H1 (cell line): Measurements from ENCODE around the gene ACSL6. TPM values are rescaled to one million over a fixed set of nuclear protein-coding genes. Genes with fewer than 3 reads are reported as not detected.

Experiments
- BCL11A ChIP-seq, 2 experiments: IDR thresholded peaks; one replicate each; pipeline ENCODE4 v1.6.1; 2011; ENCODE audit warnings: low read depth in 2 of 2, low read length in 2 of 2, mild to moderate bottlenecking in 2 of 2
- CEBPB ChIP-seq: IDR thresholded peaks from 2 replicates; pipeline ENCODE4 v1.6.1; 2012; ENCODE audit warnings: low read depth, low read length
- CHD1 ChIP-seq: IDR thresholded peaks from 2 replicates; pipeline ENCODE4 v1.6.1; 2012; ENCODE audit warnings: low read depth, low read length, improper control_type of control experiment
- CTBP2 ChIP-seq: IDR thresholded peaks from 2 replicates; pipeline ENCODE4 v1.7.0; 2011; ENCODE audit warnings: borderline replicate concordance, mild to moderate bottlenecking, moderate library complexity, mixed read lengths, low read length; ENCODE audit not compliant: insufficient read depth, insufficient read length
- EP300 ChIP-seq, 2 experiments: IDR thresholded peaks; 1 replicate in 1 of 2; 2 replicates in 1 of 2; pipeline ENCODE4 v1.6.1; 2011 to 2012; ENCODE audit warnings: low read depth in 2 of 2, low read length in 2 of 2, mild to moderate bottlenecking in 2 of 2, borderline replicate concordance in 1 of 2, inconsistent platforms in 1 of 2, moderate library complexity in 1 of 2
- JUND ChIP-seq: IDR thresholded peaks from 2 replicates; pipeline ENCODE4 v1.6.1; 2011; ENCODE audit warnings: mild to moderate bottlenecking, improper control_type of control experiment, low read length
- KDM4A ChIP-seq: IDR thresholded peaks from one replicate; pipeline ENCODE4 v1.7.1; 2012; ENCODE audit warnings: low read depth, mild to moderate bottlenecking, moderate library complexity, low read length, inconsistent platforms; ENCODE audit not compliant: severe bottlenecking
- MAFK ChIP-seq: IDR thresholded peaks from 2 replicates; pipeline ENCODE4 v1.6.1; 2012; ENCODE audit warnings: low read depth, mild to moderate bottlenecking, improper control_type of control experiment, low read length
- SP1 ChIP-seq: IDR thresholded peaks from 2 replicates; pipeline ENCODE4 v1.6.1; 2011; ENCODE audit warnings: low read depth, low read length
- SP2 ChIP-seq: IDR thresholded peaks from 2 replicates; pipeline ENCODE4 v1.6.1; 2012; ENCODE audit warnings: mild to moderate bottlenecking, low read length, inconsistent platforms
- TAF7 ChIP-seq: optimal IDR thresholded peaks from 2 replicates; pipeline ENCODE3; 2011; ENCODE audit warnings: low read depth, mild to moderate bottlenecking, inconsistent platforms, low read length, moderate library complexity, borderline replicate concordance
- TCF12 ChIP-seq: IDR thresholded peaks from 2 replicates; pipeline ENCODE4 v1.6.1; 2011; ENCODE audit warnings: low read depth, mild to moderate bottlenecking, low read length
- polyA plus RNA-seq, 7 experiments: library from polyadenylated mRNA; depleted of rRNA in 3 of 7; stranded (reverse) in 5 of 7; unstranded in 2 of 7; fragments of >200 nt in 5 of 7; fragments of 200-250 nt in 2 of 7; gene quantifications; 1 replicate in 5 of 7; 2 replicates in 1 of 7; 4 replicates in 1 of 7; pipeline versions ENCODE4 v1.2.1 to v1.2.3, GENCODE V29; 2011 to 2013; ENCODE audit warnings: missing spikeins in 2 of 7, mixed read lengths in 2 of 7
- total RNA-seq: library from RNA; stranded (reverse); fragmentation: NEBNext Ultra II Directional; extraction: Animal tissue kit (Norgen Biotek cat#: 25700); gene quantifications from 2 replicates; pipeline ENCODE4 v1.2.1, GENCODE V29; 2021
- TF ChIP-seq, protein P1 (sequence below): fragments of 300-600 bp; sonication (generic); IDR thresholded peaks from 2 replicates; pipeline ENCODE4 v1.7.1; 2012; ENCODE audit warnings: low read length, moderate library complexity, mild to moderate bottlenecking, inconsistent platforms; ENCODE audit not compliant: insufficient replicate concordance

The ACSL6 gene
- total and polyA plus RNA-seq, 2 of the 8 experiments (the other 6 are each of a cell fraction or from before 2014, with no cell fraction given): 2.3 to 2.4 TPM

DNA sequence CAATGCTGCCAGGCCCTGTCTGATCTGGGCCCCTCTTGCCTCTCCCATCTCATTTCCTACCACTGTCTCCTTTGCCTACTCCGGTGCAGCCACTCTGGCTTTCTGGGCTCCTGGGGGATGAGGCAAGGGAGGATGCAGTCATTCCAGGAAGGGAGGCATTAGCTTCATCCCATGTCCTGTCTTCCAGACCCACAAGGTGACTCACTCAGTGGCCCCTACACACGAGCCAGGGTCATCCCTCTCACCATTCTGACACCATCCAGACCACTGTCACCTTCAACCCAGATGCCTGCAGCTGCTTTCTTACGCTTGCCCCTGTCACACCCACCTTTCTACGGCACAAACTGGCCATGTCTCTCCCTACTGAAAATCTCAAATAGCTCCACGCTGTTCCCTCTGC lies 19.1 kb downstream of the ACSL6 start (continued):
- TF ChIP-seq, protein P1, sequence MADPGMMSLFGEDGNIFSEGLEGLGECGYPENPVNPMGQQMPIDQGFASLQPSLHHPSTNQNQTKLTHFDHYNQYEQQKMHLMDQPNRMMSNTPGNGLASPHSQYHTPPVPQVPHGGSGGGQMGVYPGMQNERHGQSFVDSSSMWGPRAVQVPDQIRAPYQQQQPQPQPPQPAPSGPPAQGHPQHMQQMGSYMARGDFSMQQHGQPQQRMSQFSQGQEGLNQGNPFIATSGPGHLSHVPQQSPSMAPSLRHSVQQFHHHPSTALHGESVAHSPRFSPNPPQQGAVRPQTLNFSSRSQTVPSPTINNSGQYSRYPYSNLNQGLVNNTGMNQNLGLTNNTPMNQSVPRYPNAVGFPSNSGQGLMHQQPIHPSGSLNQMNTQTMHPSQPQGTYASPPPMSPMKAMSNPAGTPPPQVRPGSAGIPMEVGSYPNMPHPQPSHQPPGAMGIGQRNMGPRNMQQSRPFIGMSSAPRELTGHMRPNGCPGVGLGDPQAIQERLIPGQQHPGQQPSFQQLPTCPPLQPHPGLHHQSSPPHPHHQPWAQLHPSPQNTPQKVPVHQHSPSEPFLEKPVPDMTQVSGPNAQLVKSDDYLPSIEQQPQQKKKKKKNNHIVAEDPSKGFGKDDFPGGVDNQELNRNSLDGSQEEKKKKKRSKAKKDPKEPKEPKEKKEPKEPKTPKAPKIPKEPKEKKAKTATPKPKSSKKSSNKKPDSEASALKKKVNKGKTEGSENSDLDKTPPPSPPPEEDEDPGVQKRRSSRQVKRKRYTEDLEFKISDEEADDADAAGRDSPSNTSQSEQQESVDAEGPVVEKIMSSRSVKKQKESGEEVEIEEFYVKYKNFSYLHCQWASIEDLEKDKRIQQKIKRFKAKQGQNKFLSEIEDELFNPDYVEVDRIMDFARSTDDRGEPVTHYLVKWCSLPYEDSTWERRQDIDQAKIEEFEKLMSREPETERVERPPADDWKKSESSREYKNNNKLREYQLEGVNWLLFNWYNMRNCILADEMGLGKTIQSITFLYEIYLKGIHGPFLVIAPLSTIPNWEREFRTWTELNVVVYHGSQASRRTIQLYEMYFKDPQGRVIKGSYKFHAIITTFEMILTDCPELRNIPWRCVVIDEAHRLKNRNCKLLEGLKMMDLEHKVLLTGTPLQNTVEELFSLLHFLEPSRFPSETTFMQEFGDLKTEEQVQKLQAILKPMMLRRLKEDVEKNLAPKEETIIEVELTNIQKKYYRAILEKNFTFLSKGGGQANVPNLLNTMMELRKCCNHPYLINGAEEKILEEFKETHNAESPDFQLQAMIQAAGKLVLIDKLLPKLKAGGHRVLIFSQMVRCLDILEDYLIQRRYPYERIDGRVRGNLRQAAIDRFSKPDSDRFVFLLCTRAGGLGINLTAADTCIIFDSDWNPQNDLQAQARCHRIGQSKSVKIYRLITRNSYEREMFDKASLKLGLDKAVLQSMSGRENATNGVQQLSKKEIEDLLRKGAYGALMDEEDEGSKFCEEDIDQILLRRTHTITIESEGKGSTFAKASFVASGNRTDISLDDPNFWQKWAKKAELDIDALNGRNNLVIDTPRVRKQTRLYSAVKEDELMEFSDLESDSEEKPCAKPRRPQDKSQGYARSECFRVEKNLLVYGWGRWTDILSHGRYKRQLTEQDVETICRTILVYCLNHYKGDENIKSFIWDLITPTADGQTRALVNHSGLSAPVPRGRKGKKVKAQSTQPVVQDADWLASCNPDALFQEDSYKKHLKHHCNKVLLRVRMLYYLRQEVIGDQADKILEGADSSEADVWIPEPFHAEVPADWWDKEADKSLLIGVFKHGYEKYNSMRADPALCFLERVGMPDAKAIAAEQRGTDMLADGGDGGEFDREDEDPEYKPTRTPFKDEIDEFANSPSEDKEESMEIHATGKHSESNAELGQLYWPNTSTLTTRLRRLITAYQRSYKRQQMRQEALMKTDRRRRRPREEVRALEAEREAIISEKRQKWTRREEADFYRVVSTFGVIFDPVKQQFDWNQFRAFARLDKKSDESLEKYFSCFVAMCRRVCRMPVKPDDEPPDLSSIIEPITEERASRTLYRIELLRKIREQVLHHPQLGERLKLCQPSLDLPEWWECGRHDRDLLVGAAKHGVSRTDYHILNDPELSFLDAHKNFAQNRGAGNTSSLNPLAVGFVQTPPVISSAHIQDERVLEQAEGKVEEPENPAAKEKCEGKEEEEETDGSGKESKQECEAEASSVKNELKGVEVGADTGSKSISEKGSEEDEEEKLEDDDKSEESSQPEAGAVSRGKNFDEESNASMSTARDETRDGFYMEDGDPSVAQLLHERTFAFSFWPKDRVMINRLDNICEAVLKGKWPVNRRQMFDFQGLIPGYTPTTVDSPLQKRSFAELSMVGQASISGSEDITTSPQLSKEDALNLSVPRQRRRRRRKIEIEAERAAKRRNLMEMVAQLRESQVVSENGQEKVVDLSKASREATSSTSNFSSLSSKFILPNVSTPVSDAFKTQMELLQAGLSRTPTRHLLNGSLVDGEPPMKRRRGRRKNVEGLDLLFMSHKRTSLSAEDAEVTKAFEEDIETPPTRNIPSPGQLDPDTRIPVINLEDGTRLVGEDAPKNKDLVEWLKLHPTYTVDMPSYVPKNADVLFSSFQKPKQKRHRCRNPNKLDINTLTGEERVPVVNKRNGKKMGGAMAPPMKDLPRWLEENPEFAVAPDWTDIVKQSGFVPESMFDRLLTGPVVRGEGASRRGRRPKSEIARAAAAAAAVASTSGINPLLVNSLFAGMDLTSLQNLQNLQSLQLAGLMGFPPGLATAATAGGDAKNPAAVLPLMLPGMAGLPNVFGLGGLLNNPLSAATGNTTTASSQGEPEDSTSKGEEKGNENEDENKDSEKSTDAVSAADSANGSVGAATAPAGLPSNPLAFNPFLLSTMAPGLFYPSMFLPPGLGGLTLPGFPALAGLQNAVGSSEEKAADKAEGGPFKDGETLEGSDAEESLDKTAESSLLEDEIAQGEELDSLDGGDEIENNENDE: no peak
- TF ChIP-seq SP1 (no peak), JUND (no peak), TCF12 (no peak), CEBPB (no peak), KDM4A (no peak), CTBP2 (no peak), EP300 (IDR thresholded peaks at IDR 0.05; ENCODE audit: borderline replicate concordance in 1 of 2, low read depth in 2 of 2, low read length in 2 of 2) (no peak), CHD1 (no peak), TAF7 (no peak), BCL11A (IDR thresholded peaks at IDR 0.05; ENCODE audit: low read depth in 2 of 2, low read length in 2 of 2) (no peak), MAFK (no peak), SP2 (no peak)
